GM18511 (cell line): ENCODE measurements around the gene PFDN4.

Source experiments
- ATAC-seq: cut with Tn5 transposase; IDR thresholded peaks from one replicate; pipeline ENCODE4 v1.9.1; 2021; ENCODE audit warnings: mild to moderate bottlenecking, moderate library complexity; ENCODE audit not compliant: unreplicated experiment

PFDN4 gene

DNA sequence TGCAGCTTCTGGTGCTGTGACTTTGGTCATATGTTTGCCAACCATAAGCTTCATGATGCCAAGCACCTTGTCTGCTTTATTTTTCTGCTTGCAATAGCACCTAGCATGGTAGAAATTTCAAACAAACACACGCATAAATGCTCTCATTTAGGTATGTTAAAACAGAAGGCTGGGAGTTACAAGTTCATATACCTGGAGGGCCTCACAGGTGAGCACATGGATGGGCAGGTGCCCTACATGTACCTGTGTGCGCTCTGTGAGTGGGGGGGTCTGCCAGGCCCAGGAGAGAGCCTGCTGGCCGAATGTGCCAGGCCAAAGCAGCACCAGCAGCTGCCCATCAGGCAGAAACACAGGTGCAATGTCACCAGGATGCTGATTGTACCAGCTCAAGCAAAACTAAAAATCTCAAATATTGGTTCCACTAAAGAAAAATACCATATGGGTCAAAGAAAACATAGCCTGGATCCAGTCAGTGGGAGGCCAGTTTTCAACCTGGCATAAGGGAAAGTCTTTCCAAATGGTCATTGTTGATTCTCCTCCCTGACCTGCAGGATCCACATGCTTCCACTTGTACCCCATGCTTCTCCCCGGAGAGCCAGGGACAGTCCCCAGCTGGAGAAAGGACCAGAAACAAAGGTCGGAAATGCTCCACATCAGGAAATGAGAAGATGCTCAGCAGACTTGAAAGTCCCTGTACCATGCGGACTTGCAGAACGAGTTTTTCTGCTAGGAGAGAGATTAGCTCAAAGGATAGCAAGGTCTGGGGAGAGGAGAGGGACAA, 7.2 kb upstream of the PFDN4 start:
- ATAC-seq: no peak

DNA sequence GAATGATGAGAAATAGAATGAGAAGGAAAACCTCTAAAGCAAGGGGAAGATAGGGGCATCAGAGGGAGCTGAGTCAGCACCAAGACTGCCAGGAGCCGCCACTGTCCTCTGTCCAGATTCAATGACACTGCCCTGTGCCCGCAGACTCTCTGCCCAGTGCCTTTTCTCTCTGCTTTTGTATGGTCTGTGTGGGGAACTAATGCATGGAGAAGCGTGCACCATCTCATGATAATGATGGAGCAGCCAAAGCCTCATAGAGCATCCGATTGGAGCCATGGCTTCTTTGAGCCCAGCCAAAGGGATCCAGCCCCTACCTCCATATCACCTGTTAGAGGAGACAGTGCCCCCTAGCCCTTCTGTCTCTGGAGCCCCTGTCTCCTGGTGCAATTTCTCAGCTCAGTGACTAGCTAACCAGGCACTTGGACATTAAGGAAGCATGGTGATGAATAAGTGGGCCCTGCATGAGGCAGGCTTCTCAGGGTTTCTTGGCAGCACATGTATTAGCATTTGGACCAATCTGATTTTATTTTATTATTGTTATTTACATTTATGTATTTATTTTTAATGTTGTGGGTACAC, 6.5 kb upstream of the PFDN4 start:
- ATAC-seq: no peak

DNA sequence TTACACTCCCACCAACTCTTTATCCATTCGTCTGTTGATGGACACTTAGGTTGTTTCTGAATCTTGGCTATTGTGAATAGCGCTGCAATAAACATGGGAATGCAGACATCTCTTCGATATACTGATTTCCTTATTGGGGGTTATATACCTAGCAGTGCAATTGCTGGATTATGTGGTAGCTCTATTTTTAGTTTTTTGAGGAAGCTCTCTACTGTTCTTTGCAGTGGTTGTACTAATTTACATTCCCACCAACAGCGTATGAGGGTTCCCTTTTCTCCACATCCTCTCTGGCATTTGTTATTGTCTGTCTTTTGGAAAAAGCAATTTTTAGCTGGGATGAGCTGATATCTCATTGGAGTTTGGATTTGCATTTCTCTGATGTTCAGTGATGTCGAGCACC, 4.6 kb upstream of the PFDN4 start:
- ATAC-seq: no peak

DNA sequence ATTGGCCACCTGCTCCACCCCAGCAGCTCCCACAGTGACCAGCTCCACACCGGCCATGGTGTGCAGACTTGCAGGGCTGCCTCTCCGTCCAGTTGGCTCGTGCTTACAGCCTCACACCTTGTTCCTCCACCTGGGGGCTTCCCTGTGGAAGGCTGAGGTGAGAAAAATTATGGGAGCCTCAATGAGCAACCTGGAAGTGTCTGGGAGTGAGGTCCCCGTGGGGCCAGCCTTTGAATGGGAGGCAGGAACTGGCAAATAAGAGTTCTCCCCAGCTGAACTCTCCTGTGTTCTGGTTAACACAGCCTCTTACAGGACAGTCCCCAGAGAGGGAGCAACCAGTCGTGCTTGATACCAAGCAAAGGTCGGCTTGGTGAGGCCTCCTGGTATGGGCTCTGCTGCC, 3.8 kb upstream of the PFDN4 start:
- no peak for ATAC-seq

DNA sequence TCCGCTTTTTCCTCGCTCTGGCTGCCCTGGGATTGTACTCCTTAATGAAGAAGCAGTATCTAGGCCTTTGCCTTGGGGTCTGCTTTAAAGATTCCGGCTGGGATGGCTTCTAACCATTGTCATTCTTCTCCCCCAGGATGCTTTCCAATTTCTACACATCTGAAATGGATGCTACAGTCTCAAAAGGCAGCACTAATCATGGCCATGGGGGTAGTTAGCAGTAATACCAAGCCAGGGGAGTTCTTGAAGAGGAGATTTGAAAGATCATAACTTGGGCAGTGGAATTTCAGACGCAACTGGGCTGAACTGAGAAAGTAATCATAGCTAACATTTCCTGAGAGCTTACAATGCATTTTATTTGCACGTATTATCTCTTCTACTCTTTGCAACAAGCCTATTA, 3.4 kb upstream of the PFDN4 start:
- ATAC-seq: no peak

DNA sequence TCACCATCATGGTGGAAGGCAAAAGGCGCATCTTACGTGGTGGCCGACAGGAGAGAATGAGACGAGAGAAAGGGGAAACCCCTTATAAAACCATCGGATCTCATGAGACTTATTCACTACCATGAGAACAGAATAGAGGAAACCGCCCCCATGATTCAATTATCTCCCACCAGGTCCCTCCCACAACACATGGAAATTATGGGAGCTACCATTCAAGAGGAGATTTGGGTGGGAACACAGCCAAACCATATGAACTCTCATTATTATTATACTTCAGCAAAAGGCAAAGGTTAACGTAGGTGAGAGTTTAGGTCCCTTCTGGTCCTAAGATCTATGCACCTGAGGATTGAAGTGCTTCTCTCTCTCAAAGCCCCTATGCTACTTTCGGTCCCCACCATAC, 2.4 kb upstream of the PFDN4 start:
- ATAC-seq: no peak

DNA sequence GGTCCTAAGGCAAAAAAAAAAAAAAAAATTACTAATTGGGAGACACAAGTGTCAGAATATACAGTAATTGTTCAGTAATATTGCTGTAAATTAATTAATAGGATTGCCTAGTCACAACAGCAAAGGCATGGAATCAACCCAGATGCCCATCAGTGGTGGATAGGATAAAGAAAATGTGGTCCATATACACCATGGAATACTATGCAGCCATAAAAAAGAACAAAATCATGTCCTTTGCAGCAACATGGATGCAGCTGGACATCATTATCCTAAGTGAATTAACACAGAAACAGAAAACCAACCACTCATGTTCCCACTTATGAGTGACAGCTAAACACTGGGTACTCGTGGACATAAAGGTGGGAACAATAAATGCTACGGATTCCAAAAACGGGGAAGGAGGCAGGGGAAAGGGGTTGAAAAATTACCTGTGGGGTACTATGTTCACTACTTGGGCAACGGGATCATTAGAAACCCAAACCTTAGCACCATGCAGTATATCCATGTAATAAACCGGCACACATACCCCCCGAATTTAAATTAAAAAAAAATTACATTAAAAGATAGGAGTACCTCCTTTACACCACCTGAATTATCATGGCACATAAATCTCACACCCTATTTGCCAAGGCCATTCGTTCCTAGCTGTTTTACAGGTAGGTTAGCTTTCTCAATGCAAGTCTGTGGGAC, 689 bp upstream of the PFDN4 start:
- no peak for ATAC-seq

DNA sequence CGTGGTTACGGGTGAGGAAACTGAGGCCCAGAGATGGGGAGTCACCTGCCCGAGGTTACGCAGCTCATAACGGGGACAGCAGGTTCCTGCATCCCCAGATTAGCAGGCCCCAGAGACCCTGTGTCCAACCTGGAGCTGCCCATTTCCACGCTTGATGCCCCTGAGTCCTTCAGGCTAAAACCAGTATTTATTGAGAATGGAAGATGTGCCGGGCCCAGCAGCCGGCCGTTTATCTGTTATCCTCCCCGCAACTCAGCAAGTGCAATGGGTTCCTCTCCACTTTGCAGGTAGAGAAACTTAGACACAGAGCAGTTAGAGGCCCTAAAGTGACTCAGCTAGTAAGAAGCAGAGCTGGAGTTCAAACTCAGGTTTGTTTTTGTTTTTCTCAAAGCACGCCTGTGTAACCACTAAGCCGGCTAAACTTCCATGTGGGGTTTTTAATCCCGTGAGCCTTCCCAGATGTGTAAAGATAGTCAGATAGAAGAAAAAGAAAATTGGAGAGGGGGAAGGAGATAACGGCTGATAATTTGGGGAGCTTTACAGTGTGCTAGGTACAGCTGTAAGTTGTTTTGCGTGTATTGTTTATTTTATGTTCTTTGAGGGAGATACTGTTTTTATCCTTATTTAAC, 775 bp downstream of the PFDN4 start:
- ATAC-seq: peak; percentile 13

DNA sequence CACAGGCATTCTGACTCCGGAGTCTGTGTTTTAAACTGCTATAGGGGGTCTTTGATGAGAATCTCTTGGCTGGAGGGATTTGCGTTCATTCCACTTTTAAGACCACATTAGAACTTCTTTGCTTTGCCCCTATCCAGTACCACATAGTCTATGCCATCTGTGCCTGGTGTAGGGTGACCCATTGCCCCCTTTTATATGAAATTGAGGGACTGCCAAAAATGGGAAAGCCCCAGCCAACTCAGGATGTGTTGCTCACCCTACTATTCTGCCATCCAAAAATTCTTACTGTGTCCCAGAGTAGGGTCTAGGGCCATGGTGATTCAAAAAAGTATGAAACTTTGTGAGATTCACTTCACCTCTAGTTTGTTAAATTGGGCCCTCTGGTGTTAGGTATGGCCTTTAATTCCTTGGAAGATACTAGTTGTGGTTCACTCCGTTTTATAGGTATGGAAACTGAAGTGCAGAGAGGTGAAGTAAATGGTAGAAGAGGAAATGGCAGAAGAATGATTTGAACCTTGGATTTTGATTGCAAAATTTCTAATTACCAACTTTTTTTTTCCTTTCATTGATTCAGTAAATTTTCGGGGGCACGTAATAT, 1.4 kb downstream of the PFDN4 start:
- no peak for ATAC-seq

DNA sequence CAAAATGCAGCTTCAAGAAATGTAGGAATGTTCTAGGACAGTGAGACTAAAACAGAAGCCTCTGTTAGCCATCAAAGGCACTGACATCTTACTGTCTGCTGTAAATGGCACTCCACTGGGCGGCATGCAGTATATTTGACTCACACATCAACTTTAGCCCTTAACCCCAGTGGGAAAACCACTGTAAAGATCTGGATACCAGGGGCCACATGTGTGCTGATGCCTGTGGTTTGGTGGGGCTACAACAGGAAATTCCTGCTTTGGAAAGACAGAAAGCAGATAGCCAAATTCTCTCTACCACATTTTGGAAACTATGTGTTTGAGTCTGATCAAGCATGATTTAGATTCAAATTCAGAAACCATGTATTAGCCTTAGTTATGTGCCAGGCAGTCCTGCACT, 4.3 kb downstream of the PFDN4 start:
- no peak for ATAC-seq

DNA sequence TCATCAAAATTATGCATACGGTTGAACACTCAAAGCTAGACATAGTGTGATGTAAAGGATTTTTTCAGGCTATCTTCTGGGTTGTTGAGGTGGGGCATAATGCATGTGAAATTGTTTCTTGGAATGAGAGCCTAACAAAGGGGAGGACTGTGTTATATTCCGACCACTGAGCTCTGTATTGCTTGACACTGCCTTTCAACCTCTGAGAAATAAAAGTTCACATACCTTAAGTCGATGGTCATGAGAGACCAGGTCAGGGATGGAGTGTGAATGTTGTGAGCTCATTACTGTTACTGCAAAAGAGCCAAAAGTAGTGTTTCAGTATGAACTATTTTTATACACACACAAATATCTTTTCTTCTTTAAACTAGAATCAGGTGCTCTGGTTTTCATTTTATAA, 5.0 kb downstream of the PFDN4 start:
- no peak for ATAC-seq

DNA sequence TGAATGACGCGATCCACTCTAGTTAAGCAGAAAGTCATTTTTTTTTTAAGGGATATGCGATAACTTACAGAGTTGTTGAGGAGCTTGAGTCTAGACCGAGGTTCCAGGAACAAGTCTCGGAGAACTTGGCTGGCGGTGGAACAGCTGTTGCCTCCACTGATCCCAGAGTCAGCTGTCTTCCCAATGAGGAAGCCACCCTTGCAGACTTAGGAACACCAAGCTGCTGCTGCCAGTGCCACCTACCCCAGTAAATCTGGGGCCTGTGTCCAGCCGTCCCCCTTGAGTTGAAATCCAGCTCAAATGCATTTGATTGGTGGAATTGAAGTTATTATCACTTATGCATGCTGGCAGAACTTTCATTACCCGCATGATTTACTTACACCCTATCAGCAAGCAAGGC, 6.7 kb downstream of the PFDN4 start:
- no peak for ATAC-seq

DNA sequence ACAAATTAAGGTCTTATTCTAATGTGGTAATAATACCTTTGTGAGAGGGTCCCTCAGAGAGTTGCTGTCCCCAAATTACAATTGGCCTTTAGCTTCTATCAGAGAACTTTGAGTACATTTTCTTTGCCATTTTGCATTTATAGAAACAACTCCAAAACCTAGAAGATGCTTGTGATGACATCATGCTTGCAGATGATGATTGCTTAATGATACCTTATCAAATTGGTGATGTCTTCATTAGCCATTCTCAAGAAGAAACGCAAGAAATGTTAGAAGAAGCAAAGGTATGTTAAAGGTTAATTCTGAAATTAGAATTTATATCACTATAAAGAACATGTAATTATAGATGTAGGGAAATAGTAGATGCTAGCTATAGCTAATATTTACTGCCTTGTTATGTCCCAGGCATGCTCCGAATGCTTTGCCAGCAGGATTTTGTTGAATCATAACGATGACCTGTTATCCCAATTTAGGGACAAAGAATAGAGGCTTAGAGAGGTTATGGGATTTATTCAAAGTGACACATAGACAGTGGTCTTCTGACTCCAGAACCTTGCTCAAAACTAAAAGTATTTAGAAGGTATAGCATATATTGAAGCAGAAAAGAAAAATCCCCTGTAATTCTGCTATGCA, 7.4 kb downstream of the PFDN4 start:
- ATAC-seq: no peak

DNA sequence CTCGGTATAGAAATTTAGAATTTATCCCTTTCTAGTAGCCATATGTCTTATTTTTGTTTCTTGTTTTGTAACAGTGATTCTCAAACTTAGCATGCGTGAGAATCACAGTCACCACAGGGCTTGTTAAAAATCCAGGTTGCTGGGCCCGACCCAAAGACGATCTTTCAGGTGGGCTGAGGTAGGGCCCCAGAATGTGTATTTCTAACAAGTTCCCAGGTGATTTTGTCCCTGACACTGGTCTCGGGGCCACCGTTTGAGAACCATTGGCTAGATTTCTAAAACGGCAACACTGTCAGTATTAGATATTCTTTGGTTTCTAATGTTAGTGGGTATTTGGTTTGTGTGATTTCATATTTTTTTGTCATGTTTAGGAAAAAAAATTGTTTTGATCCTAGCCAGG, 9.9 kb downstream of the PFDN4 start:
- no peak for ATAC-seq

DNA sequence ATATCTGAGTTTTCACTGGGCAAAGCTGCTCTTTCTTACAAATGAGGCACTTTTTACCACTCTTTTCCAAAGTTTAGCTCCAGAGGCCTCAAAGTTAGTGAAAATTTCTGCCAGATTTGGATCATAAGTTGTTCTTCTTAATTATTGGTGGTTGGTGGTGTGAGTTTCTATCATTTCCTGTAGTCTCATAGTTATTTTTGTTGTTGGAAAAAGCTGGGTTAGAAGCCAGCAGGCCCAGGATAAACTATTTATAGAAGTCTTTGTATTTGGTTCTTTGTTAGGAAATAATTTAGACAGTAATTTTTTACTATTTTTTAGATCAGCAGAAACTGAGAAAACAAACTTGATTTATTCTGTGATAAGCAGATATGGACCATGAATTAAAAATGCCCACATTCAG, 10.6 kb downstream of the PFDN4 start:
- no peak for ATAC-seq

DNA sequence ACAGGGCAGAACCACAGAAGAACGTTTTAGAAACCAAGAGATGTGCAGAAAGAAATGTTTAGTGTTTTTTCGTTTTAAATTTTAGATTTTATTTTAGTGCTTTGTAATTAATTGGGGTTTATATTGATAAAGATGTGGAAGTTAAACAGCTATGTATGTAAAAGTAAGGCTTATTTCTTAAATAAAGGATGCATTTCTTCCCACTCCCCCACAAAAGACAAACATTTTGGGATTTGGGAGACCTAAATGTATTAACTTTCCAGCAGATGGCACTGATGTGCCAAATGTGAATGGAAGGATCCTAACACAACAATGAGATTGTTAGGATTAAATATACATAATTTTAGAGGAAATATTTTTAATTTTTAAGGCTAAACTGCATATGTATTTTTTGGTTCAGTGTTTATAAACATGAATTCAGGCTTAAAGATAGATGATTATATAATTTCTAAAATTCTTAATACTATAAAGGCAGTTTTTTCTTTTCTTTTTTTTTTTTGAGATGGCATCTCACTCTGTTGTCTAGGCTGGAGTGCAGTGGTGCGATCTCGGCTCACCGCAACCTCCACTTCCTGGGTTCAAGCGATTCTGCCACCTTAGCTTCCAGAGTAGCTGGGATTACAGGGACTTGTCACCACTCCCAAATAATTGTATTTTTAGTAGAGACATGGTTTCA, 12.0 kb downstream of the PFDN4 start:
- no peak for ATAC-seq

DNA sequence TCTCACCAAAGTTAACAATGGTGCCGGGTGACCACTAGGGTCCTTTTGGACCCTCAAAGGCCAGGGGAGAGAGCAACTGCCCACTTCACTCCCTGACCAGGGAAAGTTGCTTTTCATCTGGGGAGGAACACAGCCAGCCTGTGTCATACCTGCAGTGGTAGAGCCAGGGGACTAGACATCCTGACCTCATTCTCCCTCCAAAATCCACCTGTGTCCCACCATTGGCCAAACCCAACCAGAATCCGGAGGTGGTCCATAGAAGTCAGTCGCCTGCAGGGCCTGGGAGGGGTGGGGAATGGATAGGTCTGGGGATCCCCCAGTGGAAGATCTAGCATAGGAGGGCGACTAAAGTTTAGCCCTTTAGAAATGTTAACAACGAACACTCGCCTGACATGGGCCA, 12.8 kb downstream of the PFDN4 start:
- no peak for ATAC-seq

DNA sequence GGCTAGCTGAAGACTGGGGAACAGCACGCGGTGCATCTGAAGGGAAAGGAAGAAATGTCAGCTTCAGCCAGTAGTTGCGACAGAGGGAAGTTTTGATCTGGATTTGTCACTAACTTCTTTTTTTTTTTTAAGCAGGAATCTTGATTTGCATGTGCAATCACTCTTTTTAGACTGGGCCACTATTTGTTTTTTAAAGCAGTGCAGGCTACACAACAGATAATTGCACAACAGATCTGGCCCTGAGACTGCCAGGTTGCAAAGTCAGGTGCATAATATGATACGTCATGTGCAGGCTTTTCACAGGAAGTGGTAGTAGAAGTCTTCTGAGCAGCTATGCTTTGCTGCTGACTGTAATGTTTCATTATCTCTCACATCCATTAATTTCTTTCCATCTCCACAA, 13.5 kb downstream of the PFDN4 start:
- no peak for ATAC-seq

DNA sequence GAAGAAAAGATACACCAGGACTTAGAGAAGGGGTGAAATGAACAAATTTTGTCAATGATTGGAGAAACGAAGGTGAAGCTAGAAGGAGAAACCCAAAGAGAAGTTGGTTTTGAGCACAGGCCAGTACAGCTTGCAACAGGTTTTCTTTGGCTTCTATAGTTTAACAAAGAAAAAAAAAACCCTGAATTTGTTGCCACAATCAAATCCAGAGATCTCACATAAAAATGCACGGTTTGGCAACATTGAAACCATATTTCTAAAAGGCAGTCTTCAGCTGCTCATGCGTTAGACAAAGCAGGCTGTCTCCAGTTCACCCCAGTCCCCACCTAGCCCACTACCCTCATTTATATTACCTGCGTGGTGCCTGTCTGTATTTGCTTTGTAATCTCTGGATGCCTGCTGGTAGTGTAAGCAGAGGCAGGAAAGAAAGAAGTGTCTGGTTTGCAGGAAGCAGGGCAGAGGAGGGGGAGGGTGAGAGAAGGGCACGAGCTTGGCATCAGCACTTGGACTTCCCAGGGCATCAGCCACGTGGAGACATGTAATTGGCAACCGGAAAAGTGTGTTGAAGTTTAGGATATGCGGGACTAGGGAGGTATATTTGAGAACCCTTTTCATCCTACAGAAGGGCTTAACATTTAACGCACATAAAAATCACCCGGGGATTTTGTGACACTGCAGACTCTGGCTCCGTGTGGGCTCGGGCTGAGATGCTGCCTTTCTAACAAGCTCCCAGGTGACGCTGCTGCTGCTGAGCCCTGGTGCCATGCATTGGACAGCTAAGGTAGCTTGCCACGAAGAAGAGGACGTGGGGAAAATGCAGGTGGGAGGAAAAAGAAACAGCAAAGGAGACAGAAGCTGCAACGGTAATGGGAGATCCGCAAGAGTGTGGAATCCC, 14.4 kb downstream of the PFDN4 start:
- no peak for ATAC-seq
